DOHH2 (cell line): Measurements from ENCODE around the gene DSE.
"Not testable (repeated sequence)": the region's sequence is repeated elsewhere in the genome, so short reads cannot be mapped to it uniquely, and the experiment has no call there.

Experiments
- EZH2phosphoT487 ChIP-seq: fragments of 200-600 bp; sonication (generic); IDR thresholded peaks from 2 replicates; pipeline ENCODE4 v1.6.1; 2017; ENCODE audit warnings: borderline replicate concordance, mild to moderate bottlenecking, antibody characterized with exemption, low read length, moderate library complexity, mixed read lengths
- TF ChIP-seq, protein P1 (sequence below): fragments of 200-600 bp; sonication (generic); IDR thresholded peaks from one replicate; pipeline ENCODE4 v1.5.1; 2014; ENCODE audit warnings: antibody characterized with exemption, mild to moderate bottlenecking, low read depth, low read length; ENCODE audit not compliant: poor library complexity, severe bottlenecking

DNA sequence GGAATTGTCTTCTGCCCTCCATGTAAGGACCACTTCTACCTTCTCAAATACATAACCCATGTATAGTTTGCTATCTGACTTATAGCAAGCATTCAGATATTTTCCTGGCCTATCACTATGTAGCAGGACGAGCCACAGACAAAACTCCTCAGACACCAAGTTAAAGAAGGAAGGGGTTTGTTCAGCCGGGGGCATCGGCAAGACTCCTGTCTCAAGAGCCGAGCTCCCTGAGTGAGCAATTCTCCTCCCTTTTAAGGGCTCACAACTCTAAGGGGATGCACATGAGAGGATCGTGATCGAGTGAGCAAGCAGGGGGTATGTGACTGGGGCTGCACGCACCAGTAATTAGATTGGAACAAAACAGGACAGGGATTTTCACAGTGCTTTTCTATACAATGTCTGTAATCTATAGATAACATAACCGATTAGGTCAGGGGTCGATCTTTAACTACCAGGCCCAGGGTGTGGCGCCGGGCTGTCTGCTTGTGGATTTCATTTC lies 45.1 kb upstream of the DSE start:
- TF ChIP-seq, protein P1, sequence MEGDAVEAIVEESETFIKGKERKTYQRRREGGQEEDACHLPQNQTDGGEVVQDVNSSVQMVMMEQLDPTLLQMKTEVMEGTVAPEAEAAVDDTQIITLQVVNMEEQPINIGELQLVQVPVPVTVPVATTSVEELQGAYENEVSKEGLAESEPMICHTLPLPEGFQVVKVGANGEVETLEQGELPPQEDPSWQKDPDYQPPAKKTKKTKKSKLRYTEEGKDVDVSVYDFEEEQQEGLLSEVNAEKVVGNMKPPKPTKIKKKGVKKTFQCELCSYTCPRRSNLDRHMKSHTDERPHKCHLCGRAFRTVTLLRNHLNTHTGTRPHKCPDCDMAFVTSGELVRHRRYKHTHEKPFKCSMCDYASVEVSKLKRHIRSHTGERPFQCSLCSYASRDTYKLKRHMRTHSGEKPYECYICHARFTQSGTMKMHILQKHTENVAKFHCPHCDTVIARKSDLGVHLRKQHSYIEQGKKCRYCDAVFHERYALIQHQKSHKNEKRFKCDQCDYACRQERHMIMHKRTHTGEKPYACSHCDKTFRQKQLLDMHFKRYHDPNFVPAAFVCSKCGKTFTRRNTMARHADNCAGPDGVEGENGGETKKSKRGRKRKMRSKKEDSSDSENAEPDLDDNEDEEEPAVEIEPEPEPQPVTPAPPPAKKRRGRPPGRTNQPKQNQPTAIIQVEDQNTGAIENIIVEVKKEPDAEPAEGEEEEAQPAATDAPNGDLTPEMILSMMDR: not testable (repeated sequence)
- TF ChIP-seq EZH2phosphoT487: not testable (repeated sequence)
